Tibial nerve (tissue), 4 donors: ENCODE data around the gene C11orf65.

Experiments
- CTCF ChIP-seq, 5 experiments: fragments of 200-600 bp in 3 of 5; fragments of 450-650 bp in 2 of 5; sonication (generic) in 3 of 5; IDR thresholded peaks; one replicate each; pipeline ENCODE4 v1.5.1; 2016 to 2019; ENCODE audit warnings: antibody characterized with exemption in 5 of 5, mild to moderate bottlenecking in 3 of 5, moderate library complexity in 2 of 5
- EP300 ChIP-seq, 2 donors: sonication (generic); formaldehyde crosslinking; IDR thresholded peaks; one replicate each; pipeline ENCODE4 v1.6.1; 2017; ENCODE audit warnings: antibody characterized with exemption in 2 of 2, mild to moderate bottlenecking in 1 of 2
- POLR2A ChIP-seq, 2 donors: fragments of 450-650 bp; IDR thresholded peaks; one replicate each; pipeline ENCODE4 v1.6.1; 2017; ENCODE audit warnings: antibody characterized with exemption in 2 of 2, mild to moderate bottlenecking in 2 of 2, moderate library complexity in 2 of 2

DNA sequence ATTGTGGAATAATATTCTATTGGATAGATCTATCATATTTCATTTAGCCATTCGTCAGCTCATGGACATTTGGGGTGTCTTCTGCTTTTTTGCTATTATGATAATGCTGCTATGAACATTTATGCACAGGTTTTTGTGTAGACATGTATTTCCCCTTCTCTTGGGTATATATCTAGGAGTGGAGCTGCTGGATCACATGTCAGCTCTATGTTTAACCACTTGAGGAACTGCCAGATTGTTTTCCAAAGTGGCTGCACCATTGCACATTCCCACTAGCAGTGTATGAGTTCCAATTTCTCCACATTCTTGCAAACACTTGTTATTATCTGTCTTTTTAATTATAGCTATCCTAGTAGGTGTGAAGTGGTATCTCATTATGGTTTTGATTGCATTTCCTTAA lies 75.0 kb downstream of the C11orf65 start:
- no peak for TF ChIP-seq CTCF (IDR thresholded peaks at IDR 0.05)
- no peak for TF ChIP-seq POLR2A (IDR thresholded peaks at IDR 0.05)
- TF ChIP-seq EP300 (IDR thresholded peaks at IDR 0.05), result no peak
